ENCODE results near the gene CRIM1. TPM values are rescaled to one million over a fixed set of nuclear protein-coding genes. Genes with fewer than 3 reads are reported as not detected.

CRIM1 gene
- total RNA-seq, 4 donors from 2014 or later: 73.7 to 134 (median 80.7) TPM

DNA sequence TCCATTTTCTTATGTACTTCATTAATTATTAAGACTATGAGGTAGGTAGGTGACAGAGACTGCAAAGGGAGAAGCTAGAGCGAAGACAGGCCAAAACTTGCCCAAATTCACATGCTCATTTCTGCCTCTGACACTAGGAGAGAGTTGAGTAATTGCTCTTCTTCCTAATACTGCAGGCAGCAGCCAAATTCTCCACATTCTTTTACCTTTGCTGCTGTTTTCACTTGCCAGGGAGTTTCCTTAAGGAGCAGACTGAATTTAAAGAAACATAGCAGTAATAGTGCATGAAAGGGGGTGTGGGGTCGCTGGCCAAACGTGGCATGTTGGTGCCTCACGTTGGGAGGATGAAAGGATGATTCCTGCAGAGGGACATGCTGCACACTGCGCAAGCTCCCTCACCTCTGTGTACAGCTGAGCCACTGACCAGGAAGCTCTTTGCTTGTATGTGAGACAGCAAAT, 12.3 kb downstream of the CRIM1 start:
- Histone ChIP-seq H3K36me3 (no peaks in the 10 kb centered on the region), H3K9me3 (no peaks in the 10 kb centered on the region), H3K27ac (peak overlapping the region; percentile 40 to 83 (median 62)), H3K4me3 (no peak overlapping the region), H3K27me3 (no peaks in the 10 kb centered on the region), H3K4me1 (peaks cover 38 to 74% (median 59%) of the 10 kb centered on the region in 4 donors)
- TF ChIP-seq EP300 (IDR thresholded peaks at IDR 0.05; ENCODE audit: low read depth) (no peak), POLR2A (IDR thresholded peaks at IDR 0.05) (no peak), POLR2AphosphoS5 (IDR thresholded peaks at IDR 0.05) (no peak)
- TF ChIP-seq, protein P1, sequence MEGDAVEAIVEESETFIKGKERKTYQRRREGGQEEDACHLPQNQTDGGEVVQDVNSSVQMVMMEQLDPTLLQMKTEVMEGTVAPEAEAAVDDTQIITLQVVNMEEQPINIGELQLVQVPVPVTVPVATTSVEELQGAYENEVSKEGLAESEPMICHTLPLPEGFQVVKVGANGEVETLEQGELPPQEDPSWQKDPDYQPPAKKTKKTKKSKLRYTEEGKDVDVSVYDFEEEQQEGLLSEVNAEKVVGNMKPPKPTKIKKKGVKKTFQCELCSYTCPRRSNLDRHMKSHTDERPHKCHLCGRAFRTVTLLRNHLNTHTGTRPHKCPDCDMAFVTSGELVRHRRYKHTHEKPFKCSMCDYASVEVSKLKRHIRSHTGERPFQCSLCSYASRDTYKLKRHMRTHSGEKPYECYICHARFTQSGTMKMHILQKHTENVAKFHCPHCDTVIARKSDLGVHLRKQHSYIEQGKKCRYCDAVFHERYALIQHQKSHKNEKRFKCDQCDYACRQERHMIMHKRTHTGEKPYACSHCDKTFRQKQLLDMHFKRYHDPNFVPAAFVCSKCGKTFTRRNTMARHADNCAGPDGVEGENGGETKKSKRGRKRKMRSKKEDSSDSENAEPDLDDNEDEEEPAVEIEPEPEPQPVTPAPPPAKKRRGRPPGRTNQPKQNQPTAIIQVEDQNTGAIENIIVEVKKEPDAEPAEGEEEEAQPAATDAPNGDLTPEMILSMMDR (IDR thresholded peaks at IDR 0.05): no peak
- intact Hi-C loops (cut with DNase I; ENCODE audit: low total_unique reads): no loop called here
- in situ Hi-C loops (cut with MboI; ENCODE audit: low pct_ligation_motif_present in 1 of 4, low pct_unique_long_range_greater_than_20kb in 1 of 4, low sequenced_read_pairs in 3 of 4): loop anchor here in 3 of 4 donors (25.0 kb wide), 2 partner anchors 94 to 119 kb away; no protein-coding TSS in a partner anchor
- no peak for DNase-seq
- 33 to 38% methylated on average over 1 to 5 of the region's 5 CpGs for WGBS, 2 donors (ENCODE audit: low coverage in 1 of 2)

DNA sequence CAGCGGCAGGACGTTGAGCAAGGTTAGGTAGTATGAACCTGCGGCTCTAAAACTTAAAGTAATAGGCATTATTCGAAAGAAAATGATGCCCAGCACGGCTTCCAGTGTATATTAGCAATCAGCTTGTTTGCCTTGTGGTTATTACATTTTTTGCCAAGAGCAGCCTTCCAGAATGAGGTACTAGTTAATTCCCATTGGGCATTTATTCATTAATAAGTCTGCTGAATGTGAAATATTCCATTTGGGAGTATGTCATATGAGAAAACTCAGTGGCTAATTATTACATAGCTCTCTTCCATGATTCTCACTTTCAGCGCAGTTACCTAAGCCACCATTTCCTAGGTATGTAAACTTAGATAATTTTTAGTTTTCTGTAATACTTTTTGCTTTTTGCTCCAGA, 12.9 kb downstream of the CRIM1 start:
- H3K4me1 ChIP-seq: peaks cover 41 to 77% (median 64%) of the 10 kb centered on the region in 4 donors
- H3K27ac ChIP-seq: peak overlapping the region; percentile 40 to 83 (median 62)
- no peaks in the 10 kb centered on the region for H3K9me3 ChIP-seq
- 53 to 80% methylated on average over 3 to 6 of the region's 6 CpGs for WGBS, 2 donors (ENCODE audit: low coverage in 1 of 2)
- TF ChIP-seq POLR2A (IDR thresholded peaks at IDR 0.05) (no peak), POLR2AphosphoS5 (IDR thresholded peaks at IDR 0.05) (no peak), EP300 (IDR thresholded peaks at IDR 0.05; ENCODE audit: low read depth) (no peak)
- TF ChIP-seq, protein P1 (IDR thresholded peaks at IDR 0.05): no peak
- H3K36me3 ChIP-seq: no peaks in the 10 kb centered on the region
- intact Hi-C loops (cut with DNase I; ENCODE audit: low total_unique reads) (no loop called here), in situ Hi-C loops (cut with MboI; ENCODE audit: low pct_ligation_motif_present in 1 of 4, low pct_unique_long_range_greater_than_20kb in 1 of 4, low sequenced_read_pairs in 3 of 4) (loop anchor here in 3 of 4 donors (25.0 kb wide), 2 partner anchors 94 to 119 kb away; no protein-coding TSS in a partner anchor)
- H3K27me3 ChIP-seq: no peaks in the 10 kb centered on the region
- no peak overlapping the region for H3K4me3 ChIP-seq
- DNase-seq: no peak

DNA sequence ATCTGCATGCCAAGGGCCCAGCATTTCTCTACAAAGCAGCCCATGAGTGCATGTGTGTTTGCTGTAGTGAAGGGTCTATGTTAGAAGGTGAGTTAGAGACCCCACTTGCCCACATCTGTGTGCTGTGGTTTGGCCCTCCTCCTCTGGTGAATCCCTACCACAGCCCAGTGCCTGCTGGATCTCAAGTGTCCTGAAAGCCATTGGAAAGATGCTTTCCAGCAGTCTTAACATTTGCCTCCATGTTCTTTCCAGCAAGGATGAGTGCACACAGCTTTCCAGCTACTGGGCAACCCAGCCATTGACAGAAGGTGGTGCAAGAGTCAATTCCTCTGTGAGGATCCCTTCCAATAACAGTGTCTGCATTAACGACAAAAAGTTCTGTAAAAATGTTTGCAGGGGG, 13.6 kb downstream of the CRIM1 start:
- H3K4me1 ChIP-seq: peaks cover 47 to 84% (median 72%) of the 10 kb centered on the region in 4 donors

DNA sequence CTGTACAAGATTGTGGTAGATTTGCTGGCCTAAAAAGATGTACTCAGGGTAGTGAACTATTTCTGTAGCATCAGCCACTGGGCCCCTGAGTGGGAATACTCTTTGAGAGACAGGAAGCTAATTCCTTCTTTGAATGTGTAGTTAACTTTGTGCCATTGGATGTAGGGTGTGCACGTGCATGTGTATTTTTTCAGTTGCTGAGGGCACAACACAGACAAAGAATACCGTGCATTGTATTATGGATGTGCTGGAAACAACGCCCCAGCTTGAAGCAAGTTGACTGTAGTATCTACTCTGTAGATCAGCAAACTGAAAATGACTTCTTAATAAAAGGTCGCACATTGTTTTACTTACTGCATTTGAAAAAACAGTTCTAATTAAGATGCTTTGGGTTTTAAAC, 14.1 kb downstream of the CRIM1 start:
- peak overlapping the region; percentile 64 to 83 (median 75) for H3K27ac ChIP-seq
- in situ Hi-C loops (cut with MboI; ENCODE audit: low pct_ligation_motif_present in 1 of 4, low pct_unique_long_range_greater_than_20kb in 1 of 4, low sequenced_read_pairs in 3 of 4) (loop anchor here in 3 of 4 donors (25.0 kb wide), 2 partner anchors 93 to 118 kb away; no protein-coding TSS in a partner anchor), intact Hi-C loops (cut with DNase I; ENCODE audit: low total_unique reads) (no loop called here)
- TF ChIP-seq POLR2AphosphoS5 (IDR thresholded peaks at IDR 0.05): no peak
- TF ChIP-seq, protein P1 (IDR thresholded peaks at IDR 0.05): no peak
- no peak for TF ChIP-seq POLR2A (IDR thresholded peaks at IDR 0.05)
- no peak for TF ChIP-seq EP300 (IDR thresholded peaks at IDR 0.05; ENCODE audit: low read depth)
- H3K4me3 ChIP-seq: no peak overlapping the region
- H3K9me3 ChIP-seq: no peaks in the 10 kb centered on the region
- no peaks in the 10 kb centered on the region for H3K36me3 ChIP-seq
- no peaks in the 10 kb centered on the region for H3K27me3 ChIP-seq
- WGBS, 2 donors (ENCODE audit: low coverage in 1 of 2): 39 to 43% methylated on average over 4 of the region's 4 CpGs
- H3K4me1 ChIP-seq: peaks cover 49 to 89% (median 77%) of the 10 kb centered on the region in 4 donors
- no peak for DNase-seq

More for the DNA sequence above, 13.6 kb downstream of the CRIM1 start:
- DNase-seq: no peak
- WGBS, 2 donors (ENCODE audit: low coverage in 1 of 2): 60 to 84% methylated on average over 1 of the region's 1 CpG
- Histone ChIP-seq H3K4me3 (no peak overlapping the region), H3K9me3 (no peaks in the 10 kb centered on the region), H3K27me3 (no peaks in the 10 kb centered on the region), H3K36me3 (no peaks in the 10 kb centered on the region), H3K27ac (peak overlapping the region in 3 of 4 donors; percentile 64 to 82 (median 68))
- intact Hi-C loops (cut with DNase I; ENCODE audit: low total_unique reads) (no loop called here), in situ Hi-C loops (cut with MboI; ENCODE audit: low pct_ligation_motif_present in 1 of 4, low pct_unique_long_range_greater_than_20kb in 1 of 4, low sequenced_read_pairs in 3 of 4) (loop anchor here in 3 of 4 donors (25.0 kb wide), 2 partner anchors 93 to 118 kb away; no protein-coding TSS in a partner anchor)
- TF ChIP-seq, protein P1 (IDR thresholded peaks at IDR 0.05): no peak
- TF ChIP-seq POLR2A (IDR thresholded peaks at IDR 0.05) (no peak), POLR2AphosphoS5 (IDR thresholded peaks at IDR 0.05) (no peak)
